H1 (cell line): ENCODE data around the gene TMEM200B. TPM values are rescaled to one million over a fixed set of nuclear protein-coding genes. Genes with fewer than 3 reads are reported as not detected.

ENCODE experiments used
- CTCF ChIA-PET: fragments of 300-600 bp; sonication (Branson Sonifier 250); formaldehyde crosslinking; loops from one replicate; lab custom pipeline; 2021; ENCODE audit not compliant: partially characterized antibody; lab: Charles Lee
- POLR2A ChIA-PET: fragments of 300-600 bp; sonication (Branson Sonifier 250); formaldehyde crosslinking; loops from one replicate; lab custom pipeline; 2021; ENCODE audit warnings: inconsistent platforms; ENCODE audit not compliant: partially characterized antibody; lab: Charles Lee
- DNase-seq, 2 experiments: peaks; one replicate each; pipeline versions ENCODE4 v3.0.0 to v3.0.0-alpha.2; 2010 to 2022; ENCODE audit warnings: low spot score in 2 of 2, low read depth in 1 of 2, mixed read lengths in 1 of 2
- FAIRE-seq: peaks from 2 replicates; lab custom pipeline; 2011; peaks lifted over from hg19 to GRCh38; lab: Jason Lieb, UNC
- H2AFZ ChIP-seq: 2 replicates; pipeline ENCODE4 v1.8.1; 2012; ENCODE audit warnings: low read length, inconsistent platforms
- H2AK5ac ChIP-seq: 2 replicates; pipeline ENCODE4 v1.6.1; 2013; ENCODE audit warnings: low read depth, low read length
- H2BK120ac ChIP-seq: replicated peaks from 2 replicates; pipeline ENCODE3; 2013; ENCODE audit warnings: low read depth, low read length, inconsistent platforms
- H2BK12ac ChIP-seq: 2 replicates; pipeline ENCODE4 v1.6.1; 2013; ENCODE audit warnings: low read depth, low read length
- H2BK15ac ChIP-seq: 2 replicates; pipeline ENCODE4 v1.6.1; 2013; ENCODE audit warnings: low read length
- H2BK20ac ChIP-seq: 2 replicates; pipeline ENCODE4 v1.6.1; 2013; ENCODE audit warnings: low read length
- H2BK5ac ChIP-seq: 2 replicates; pipeline ENCODE4 v1.6.1; 2013; ENCODE audit warnings: low read depth, low read length
- H3K14ac ChIP-seq: 2 replicates; pipeline ENCODE4 v1.6.1; 2013; ENCODE audit warnings: inconsistent platforms; ENCODE audit not compliant: insufficient read length
- H3K18ac ChIP-seq: 2 replicates; pipeline ENCODE4 v1.6.1; 2013; ENCODE audit warnings: low read length; ENCODE audit errors: extremely low read depth
- H3K23ac ChIP-seq: 2 replicates; pipeline ENCODE4 v1.6.1; 2013; ENCODE audit warnings: inconsistent platforms; ENCODE audit not compliant: insufficient read length
- H3K23me2 ChIP-seq: 2 replicates; pipeline ENCODE4 v1.6.1; 2013; ENCODE audit warnings: low read depth, low read length
- H3K27ac ChIP-seq: 2 replicates; pipeline ENCODE4 v1.6.1; 2011; ENCODE audit warnings: low read depth, low read length, inconsistent platforms
- H3K27me3 ChIP-seq, 4 experiments: replicated peaks in 1 of 4; 1 replicate in 1 of 4; 2 replicates in 3 of 4; pipeline versions ENCODE4 v1.6.1 to v1.8.1; 2011 to 2013; ENCODE audit warnings: low read length in 3 of 4, mild to moderate bottlenecking in 3 of 4, inconsistent platforms in 2 of 4, mixed read lengths in 2 of 4, moderate library complexity in 1 of 4; ENCODE audit not compliant: control insufficient read depth in 3 of 4, insufficient read depth in 3 of 4; ENCODE audit errors: extremely low read depth in 1 of 4
- H3K36me3 ChIP-seq, 4 experiments: 2 replicates each; pipeline versions ENCODE4 v1.6.1 to v1.8.1; 2011 to 2013; ENCODE audit warnings: mild to moderate bottlenecking in 4 of 4, low read length in 3 of 4, moderate library complexity in 2 of 4, control low read depth in 1 of 4, inconsistent platforms in 1 of 4; ENCODE audit not compliant: insufficient read depth in 4 of 4, control insufficient read depth in 2 of 4
- H3K4ac ChIP-seq: replicated peaks from 2 replicates; pipeline ENCODE3; 2013; ENCODE audit warnings: low read length, low read depth, mixed read lengths, inconsistent platforms; ENCODE audit not compliant: insufficient read length
- H3K4me1 ChIP-seq, 4 experiments: replicated peaks in 1 of 4; 1 replicate in 1 of 4; 2 replicates in 3 of 4; pipeline versions ENCODE4 v1.6.1 to v1.8.1; 2011 to 2013; ENCODE audit warnings: low read length in 3 of 4, inconsistent platforms in 2 of 4, mixed read lengths in 1 of 4; ENCODE audit not compliant: insufficient read depth in 4 of 4, control insufficient read depth in 3 of 4
- H3K4me2 ChIP-seq, 2 experiments: 2 replicates each; pipeline versions ENCODE4 v1.6.1 to v1.8.1; 2011 to 2013; ENCODE audit warnings: low read depth in 2 of 2, low read length in 2 of 2, control low read depth in 1 of 2, inconsistent platforms in 1 of 2, mild to moderate bottlenecking in 1 of 2; ENCODE audit not compliant: insufficient read depth in 1 of 2
- H3K4me3 ChIP-seq, 4 experiments: fragments of 200-600, 300-600 bp in 1 of 4; sonication (generic), shearing (Covaris generic), sonication (Bioruptor Twin) in 1 of 4; 2 replicates each; pipeline versions ENCODE4 v1.5.1 to v1.8.1; 2011 to 2016; ENCODE audit warnings: low read length in 4 of 4, low read depth in 3 of 4, control low read depth in 2 of 4, inconsistent platforms in 2 of 4, mild to moderate bottlenecking in 2 of 4, mixed read lengths in 1 of 4, moderate library complexity in 1 of 4; ENCODE audit not compliant: insufficient read depth in 2 of 4; ENCODE audit errors: extremely low read depth in 1 of 4
- H3K56ac ChIP-seq: replicated peaks from 2 replicates; pipeline ENCODE3; 2013; ENCODE audit warnings: low read depth, mild to moderate bottlenecking, mixed read lengths, low read length, inconsistent platforms; ENCODE audit not compliant: insufficient read length
- H3K79me1 ChIP-seq: 2 replicates; pipeline ENCODE4 v1.6.1; 2013; ENCODE audit warnings: low read depth, low read length, control low read depth
- H3K79me2 ChIP-seq, 2 experiments: 2 replicates each; pipeline versions ENCODE4 v1.6.1 to v1.8.1; 2012 to 2013; ENCODE audit warnings: low read length in 2 of 2, mild to moderate bottlenecking in 2 of 2, inconsistent platforms in 1 of 2; ENCODE audit not compliant: insufficient read depth in 2 of 2, control insufficient read depth in 1 of 2
- H3K9ac ChIP-seq, 4 experiments: replicated peaks in 1 of 4; 1 replicate in 1 of 4; 2 replicates in 3 of 4; pipeline versions ENCODE4 v1.6.1 to v1.8.1; 2011 to 2013; ENCODE audit warnings: low read depth in 3 of 4, low read length in 3 of 4, control low read depth in 2 of 4, mild to moderate bottlenecking in 2 of 4, moderate library complexity in 2 of 4, inconsistent platforms in 1 of 4; ENCODE audit errors: extremely low read depth in 1 of 4
- H3K9me3 ChIP-seq, 2 experiments: 2 replicates each; pipeline versions ENCODE4 v1.6.1 to v1.8.1; 2012 to 2013; ENCODE audit warnings: mild to moderate bottlenecking in 2 of 2, moderate library complexity in 2 of 2, control low read depth in 1 of 2, inconsistent platforms in 1 of 2, low read depth in 1 of 2, low read length in 1 of 2, mixed read lengths in 1 of 2; ENCODE audit not compliant: insufficient read depth in 2 of 2
- H4K20me1 ChIP-seq, 2 experiments: replicated peaks in 1 of 2; 2 replicates each; pipeline versions ENCODE3 to v1.8.1; 2011 to 2013; ENCODE audit warnings: inconsistent platforms in 2 of 2, low read length in 2 of 2, mild to moderate bottlenecking in 1 of 2; ENCODE audit not compliant: insufficient read depth in 2 of 2, control insufficient read depth in 1 of 2
- H4K5ac ChIP-seq: 2 replicates; pipeline ENCODE4 v1.6.1; 2013; ENCODE audit warnings: low read length, low read depth, mixed read lengths, inconsistent platforms; ENCODE audit not compliant: insufficient read length
- H4K8ac ChIP-seq: 2 replicates; pipeline ENCODE4 v1.8.0; 2013; ENCODE audit warnings: mild to moderate bottlenecking, moderate library complexity, low read length, inconsistent platforms; ENCODE audit not compliant: insufficient read depth; ENCODE audit errors: extremely low read depth
- H4K91ac ChIP-seq: replicated peaks from 2 replicates; pipeline ENCODE3; 2013; ENCODE audit warnings: low read length, mixed read lengths, inconsistent platforms; ENCODE audit not compliant: insufficient read length
- CHD2 ChIP-seq: IDR thresholded peaks from 2 replicates; pipeline ENCODE4 v1.6.1; 2012; ENCODE audit warnings: low read length, improper control_type of control experiment
- PHF8 ChIP-seq: fragments of 200-600 bp; sonication (generic); conservative IDR thresholded peaks from 2 replicates; pipeline ENCODE4 v1.7.1; 2012; ENCODE audit warnings: low read depth, mild to moderate bottlenecking, inconsistent platforms, low read length, moderate library complexity
- POLR2A ChIP-seq, 2 experiments: IDR thresholded peaks; 1 replicate in 1 of 2; 2 replicates in 1 of 2; pipeline ENCODE4 v1.6.1; 2011; ENCODE audit warnings: low read depth in 2 of 2, low read length in 2 of 2, mild to moderate bottlenecking in 2 of 2; ENCODE audit errors: control extremely low read depth in 1 of 2
- RBBP5 ChIP-seq: IDR thresholded peaks from 2 replicates; pipeline ENCODE4 v1.7.1; 2012; ENCODE audit warnings: low read depth, mild to moderate bottlenecking, inconsistent platforms, low read length, moderate library complexity, borderline replicate concordance
- RNF2 ChIP-seq: fragments of 200-900, 300-1000 bp; sonication (generic); IDR thresholded peaks from 2 replicates; pipeline ENCODE4 v1.7.1; 2016; ENCODE audit warnings: borderline replicate concordance, low read depth, mild to moderate bottlenecking, antibody characterized with exemption, low read length; ENCODE audit not compliant: poor library complexity, severe bottlenecking; ENCODE audit errors: missing control alignments
- SIN3A ChIP-seq, 2 experiments: IDR thresholded peaks in 1 of 2; conservative IDR thresholded peaks in 1 of 2; 2 replicates each; pipeline ENCODE4 v1.6.1; 2011 to 2012; ENCODE audit warnings: low read length in 2 of 2, improper control_type of control experiment in 1 of 2, low read depth in 1 of 2, mild to moderate bottlenecking in 1 of 2
- USF2 ChIP-seq: IDR thresholded peaks from 2 replicates; pipeline ENCODE4 v1.6.1; 2011; ENCODE audit warnings: low read length, improper control_type of control experiment
- YY1 ChIP-seq: IDR thresholded peaks from 2 replicates; pipeline ENCODE4 v1.6.1; 2011; ENCODE audit warnings: low read depth, mild to moderate bottlenecking, low read length
- WGBS, 2 experiments: shearing (Covaris generic) in 1 of 2; methylation state at CpG; one replicate each; pipeline versions ENCODE4 v1.1.6 to v1.1.7; 2013 to 2015; ENCODE audit warnings: low lambda C conversion rate in 2 of 2, mixed read lengths in 2 of 2, inconsistent platforms in 1 of 2, low coverage in 1 of 2, missing lambda C conversion rate in 1 of 2; ENCODE audit not compliant: insufficient replicate concordance in 2 of 2, insufficient coverage in 1 of 2, insufficient read length in 1 of 2; ENCODE audit errors: extremely low coverage in 1 of 2, missing lambda C conversion rate in 1 of 2; 5-methylcytosine and 5-hydroxymethylcytosine counted together
- long read RNA-seq, 2 experiments: library from RNA in 1 of 2; library from capped mRNA in 1 of 2; stranded (forward); transcript quantifications; one replicate each; pipeline ENCODE4 v2.0.0, GENCODE V29; 2021; ENCODE audit warnings: inconsistent platforms in 1 of 2
- polyA minus RNA-seq, 3 experiments: library from RNA; depleted of rRNA, polyadenylated mRNA; stranded (reverse); fragments of >200 nt; gene quantifications; 1 replicate in 2 of 3; 2 replicates in 1 of 3; pipeline ENCODE4 v1.2.3, GENCODE V29; 2011
- polyA plus RNA-seq, 7 experiments: library from polyadenylated mRNA; depleted of rRNA in 3 of 7; stranded (reverse) in 5 of 7; unstranded in 2 of 7; fragments of >200 nt in 5 of 7; fragments of 200-250 nt in 2 of 7; gene quantifications; 1 replicate in 5 of 7; 2 replicates in 1 of 7; 4 replicates in 1 of 7; pipeline versions ENCODE4 v1.2.1 to v1.2.3, GENCODE V29; 2011 to 2013; ENCODE audit warnings: missing spikeins in 2 of 7, mixed read lengths in 2 of 7
- total RNA-seq: library from RNA; stranded (reverse); fragmentation: NEBNext Ultra II Directional; extraction: Animal tissue kit (Norgen Biotek cat#: 25700); gene quantifications from 2 replicates; pipeline ENCODE4 v1.2.1, GENCODE V29; 2021

The TMEM200B gene
- total RNA-seq = 11.0 and 11.3 TPM in 2 replicates
- polyA plus RNA-seq (2011; rRNA removed) = 4.8 and 4.9 TPM in 2 replicates
- 5.8 TPM for polyA plus RNA-seq (2011; cell fraction: cytosol; rRNA removed)
- 11.1 TPM for polyA plus RNA-seq (2011; cell fraction: nucleus; rRNA removed)
- polyA plus RNA-seq (2012, experiment 1 of 2) = 9.4 to 10.9 TPM (median 10.4 TPM) in 4 replicates
- polyA plus RNA-seq (2012, experiment 2 of 2) = 11.7 TPM
- polyA plus RNA-seq (2013, experiment 1 of 2) = 15.6 TPM
- 16.9 TPM for polyA plus RNA-seq (2013, experiment 2 of 2)
- polyA minus RNA-seq (2011; rRNA and poly(A)+ RNA removed) = 5.0 and 5.5 TPM in 2 replicates
- polyA minus RNA-seq (2011; cell fraction: cytosol; rRNA and poly(A)+ RNA removed) = 4.2 TPM
- 5.9 TPM for polyA minus RNA-seq (2011; cell fraction: nucleus; rRNA and poly(A)+ RNA removed)
- long read RNA-seq, experiment 1, partial matches to known transcripts = 16 of 16 reads
- long read RNA-seq, experiment 1, other reads (novel, unspliced or antisense) = 0 of 16 reads
- long read RNA-seq, experiment 2 = 0 reads

GRCh38 chr1:29123887-29124365 is at the start of gene TMEM200B:
Gene TMEM200B, minus strand, starts transcription at chr1:29123903. Its CDS starts 2,075 bp downstream, at chr1:29121828.
- DNase-seq = no peak
- TF ChIP-seq CHD2 (no peak), PHF8 (no peak; the same call in 1 of the 2 replicates), RNF2 (no peak), YY1 (no peak), SIN3A (conservative IDR thresholded peaks at IDR 0.05 in 1 of 2, IDR thresholded peaks at IDR 0.05 in 1 of 2; ENCODE audit: low read depth in 1 of 2, low read length in 2 of 2) (no peak), USF2 (no peak), RBBP5 (no peak), POLR2A (IDR thresholded peaks at IDR 0.05; ENCODE audit: control extremely low read depth in 1 of 2, low read depth in 2 of 2, low read length in 2 of 2) (no peak)

More at GRCh38 chr1:29123887-29124365, at the start of gene TMEM200B:
- Histone ChIP-seq H2BK5ac (peak within 1 kb of the TSS; percentile 97; the same call in 1 of the 2 replicates), H4K5ac (peak within 1 kb of the TSS; percentile 75), H2AFZ (no peak within 1 kb of the TSS; the same call in 1 of the 2 replicates), H2BK120ac (no peak within 1 kb of the TSS), H3K18ac (peak within 1 kb of the TSS; percentile 91), H2BK15ac (peak within 1 kb of the TSS; percentile 81; the same call in 1 of the 2 replicates), H2BK20ac (peak within 1 kb of the TSS; percentile 86; the same call in 1 of the 2 replicates), H3K9me3 (no peaks in the 10 kb centered on the region), H2BK12ac (peak within 1 kb of the TSS; percentile 95; the same call in 1 of the 2 replicates), H3K4me3 (peak within 1 kb of the TSS; percentile 51 to 91 (median 61)), H3K4ac (peak within 1 kb of the TSS; percentile 96), H3K14ac (peak within 1 kb of the TSS; percentile 55), H3K79me1 (no peaks in the 10 kb centered on the region), H3K23me2 (peaks cover 30% of the 10 kb centered on the region; the same call in 1 of the 2 replicates), H4K91ac (peak within 1 kb of the TSS; percentile 98), H3K79me2 (no peaks in the 10 kb centered on the region; a peak in 1 of 4 replicates), H3K9ac (peak within 1 kb of the TSS in 3 of 4 experiments; percentile 42 to 64 (median 45); a peak in 6 of 7 replicates), H2AK5ac (peak within 1 kb of the TSS; percentile 39; the same call in 1 of the 2 replicates), H3K23ac (no peak within 1 kb of the TSS), H3K27ac (peak within 1 kb of the TSS; percentile 48; the same call in 1 of the 2 replicates), H3K36me3 (no peaks in the 10 kb centered on the region), H4K8ac (peak within 1 kb of the TSS; percentile 93), H3K56ac (peak within 1 kb of the TSS; percentile 93), H3K4me2 (peak within 1 kb of the TSS; percentile 91 to 95), H3K4me1 (peaks cover 0 to 19% (median 9%) of the 10 kb centered on the region in 4 experiments; a peak in 6 of 7 replicates), H4K20me1 (peaks cover 0 to 4% of the 10 kb centered on the region in 2 experiments), H3K27me3 (peaks cover 0 to 42% (median 25%) of the 10 kb centered on the region in 4 experiments; a peak in 6 of 7 replicates)
- POLR2A ChIA-PET = interaction anchor here (0.7 to 6.9 kb wide), 15 partner anchors 8 to 1969 kb away, joined by 3 to 77 read pairs (median 5); partner anchors contain the start of genes SLC9A1, SRSF4 and YTHDF2
- no peak for FAIRE-seq
- 0% methylated on average over 24 of the region's 46 CpGs; no CpG with 5 or more reads in 1 of the 2 experiments for WGBS, 2 experiments
- CTCF ChIA-PET = interaction anchor here (0.8 to 2.6 kb wide), 14 partner anchors 8 to 233 kb away, joined by 3 to 15 read pairs (median 4); partner anchors contain the start of gene SRSF4
